Common myeloid progenitor, CD34-positive (primary cell): ENCODE data around the gene KBTBD3.

Experiments used
- CTCF ChIA-PET: fragments of 350-600 bp; sonication (Branson Sonifier 250); formaldehyde crosslinking; loops from one replicate; lab custom pipeline; 2021; ENCODE audit warnings: antibody characterized with exemption; lab: Charles Lee
- POLR2A ChIA-PET: fragments of 350-600 bp; sonication (Branson Sonifier 250); formaldehyde crosslinking; loops from one replicate; lab custom pipeline; 2021; ENCODE audit warnings: antibody characterized with exemption; lab: Charles Lee
- DNase-seq, 3 donors: peaks; one replicate each; pipeline versions ENCODE4 v3.0.0 to v3.0.0-alpha.2; 2013
- H3K27ac ChIP-seq, 2 experiments: 1 replicate in 1 of 2; 2 replicates in 1 of 2; pipeline ENCODE4 v1.7.0; 2013; ENCODE audit warnings: inconsistent platforms in 2 of 2, low read length in 2 of 2, mild to moderate bottlenecking in 2 of 2, low read depth in 1 of 2, moderate library complexity in 1 of 2; ENCODE audit not compliant: severe bottlenecking in 2 of 2, insufficient read depth in 1 of 2, poor library complexity in 1 of 2
- H3K27me3 ChIP-seq, 5 experiments: replicated peaks in 2 of 5; 1 replicate in 3 of 5; 2 replicates in 2 of 5; pipeline versions ENCODE4 v1.6.1 to v1.7.0; 2013; ENCODE audit warnings: low read length in 4 of 5, mild to moderate bottlenecking in 2 of 5, moderate library complexity in 2 of 5, inconsistent platforms in 1 of 5; ENCODE audit not compliant: insufficient read depth in 5 of 5, control insufficient read depth in 4 of 5
- H3K36me3 ChIP-seq, 4 experiments: 1 replicate in 2 of 4; 2 replicates in 2 of 4; pipeline versions ENCODE4 v1.6.1 to v1.7.0; 2013; ENCODE audit warnings: low read length in 3 of 4, control low read depth in 1 of 4, mild to moderate bottlenecking in 1 of 4; ENCODE audit not compliant: control insufficient read depth in 4 of 4, insufficient read depth in 4 of 4
- H3K4me1 ChIP-seq, 4 experiments: 1 replicate in 3 of 4; 2 replicates in 1 of 4; pipeline versions ENCODE4 v1.6.1 to v1.7.1; 2013; ENCODE audit warnings: low read length in 3 of 4, mild to moderate bottlenecking in 3 of 4, control low read depth in 1 of 4, inconsistent platforms in 1 of 4, moderate library complexity in 1 of 4; ENCODE audit not compliant: control insufficient read depth in 4 of 4, insufficient read depth in 4 of 4; ENCODE audit errors: control extremely low read depth in 1 of 4
- H3K4me3 ChIP-seq, 7 experiments: 1 replicate in 4 of 7; 2 replicates in 3 of 7; pipeline versions ENCODE4 v1.5.1 to v1.7.0; 2013; ENCODE audit warnings: mild to moderate bottlenecking in 7 of 7, low read length in 6 of 7, moderate library complexity in 6 of 7, inconsistent platforms in 2 of 7, low read depth in 2 of 7, control low read depth in 1 of 7; ENCODE audit not compliant: insufficient read depth in 4 of 7, control insufficient read depth in 1 of 7; ENCODE audit errors: extremely low read depth in 1 of 7
- H3K9me3 ChIP-seq, 5 experiments: 1 replicate in 4 of 5; 2 replicates in 1 of 5; pipeline versions ENCODE4 v1.6.1 to v1.7.1; 2013; ENCODE audit warnings: low read length in 4 of 5, mild to moderate bottlenecking in 2 of 5, inconsistent platforms in 1 of 5, low read depth in 1 of 5, moderate library complexity in 1 of 5; ENCODE audit not compliant: control insufficient read depth in 4 of 5, insufficient read depth in 2 of 5; ENCODE audit errors: control extremely low read depth in 1 of 5
- WGBS: methylation state at CpG from one replicate; pipeline ENCODE4 v1.1.5; 2013; ENCODE audit not compliant: insufficient coverage; 5-methylcytosine and 5-hydroxymethylcytosine counted together

KBTBD3 gene

DNA sequence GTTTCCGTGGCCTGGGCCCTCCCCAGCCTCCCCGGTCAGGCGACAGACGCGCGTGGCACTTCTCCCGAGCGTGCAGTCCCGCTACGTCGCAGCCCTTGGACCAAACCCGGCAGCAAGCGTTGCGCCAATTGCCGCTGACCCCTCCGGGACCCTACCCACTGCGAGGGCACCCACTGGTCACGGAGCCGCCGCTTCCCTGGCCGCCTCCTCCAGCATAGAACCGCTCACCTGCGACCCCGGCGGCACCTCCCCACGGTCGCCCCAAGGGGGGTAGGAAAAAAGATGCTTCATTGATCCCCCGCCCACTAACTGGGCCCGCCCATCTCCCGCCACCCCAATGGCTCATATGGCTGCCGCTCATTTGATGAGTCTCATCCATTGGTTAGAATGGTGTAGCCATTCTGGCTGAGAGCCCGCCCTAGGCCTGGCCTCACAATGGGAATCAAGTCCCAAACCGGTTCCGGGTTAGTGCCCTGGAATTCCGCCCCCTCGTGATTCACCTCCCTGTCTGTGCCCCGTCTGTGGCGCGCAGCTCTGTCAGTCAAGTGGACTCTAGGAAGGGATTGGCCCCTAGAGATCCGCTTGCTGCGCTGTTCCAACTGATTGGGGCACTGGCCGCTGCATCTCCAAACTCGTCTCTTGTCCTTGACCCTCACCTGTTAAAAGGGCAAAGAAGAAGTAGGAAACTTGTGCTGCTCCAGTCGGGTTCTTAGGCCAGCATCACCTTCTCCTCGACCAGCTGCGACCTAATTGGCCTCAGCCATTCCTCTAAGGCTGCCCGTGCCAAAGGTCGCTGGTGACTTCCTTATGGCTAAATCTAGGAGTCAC lies 55.0 kb downstream of the KBTBD3 start, which contains the start of gene MSANTD4:
TSS of gene MSANTD4 (minus strand) at position 274 of the 828 bp plus-strand sequence. CDS start 11,323 bp downstream, outside the sequence.
- Histone ChIP-seq H3K4me3 (peak within 1 kb of the TSS; percentile 72 to 98 (median 93)), H3K9me3 (peaks cover 0 to 2% (median 0%) of the 10 kb centered on the region in 5 experiments), H3K27ac (peak within 1 kb of the TSS; percentile 41 to 74), H3K36me3 (peaks cover 0 to 8% (median 4%) of the 10 kb centered on the region in 4 experiments), H3K27me3 (no peaks in the 10 kb centered on the region), H3K4me1 (peaks cover 4 to 24% (median 13%) of the 10 kb centered on the region in 4 experiments)
- ChIA-PET CTCF (interaction anchor here (1.6 kb wide), 1 partner anchor 55 kb away, joined by 4 read pairs; the partner anchor contains the start of genes AASDHPPT and KBTBD3), POLR2A (interaction anchor here (0.6 kb wide), 1 partner anchor 14 kb away, joined by 5 read pairs; no protein-coding TSS in a partner anchor)
- DNase-seq = peak; percentile 99 to 100 (median 99)
- WGBS = under 1% methylated on average over 42 of the region's 48 CpGs

DNA sequence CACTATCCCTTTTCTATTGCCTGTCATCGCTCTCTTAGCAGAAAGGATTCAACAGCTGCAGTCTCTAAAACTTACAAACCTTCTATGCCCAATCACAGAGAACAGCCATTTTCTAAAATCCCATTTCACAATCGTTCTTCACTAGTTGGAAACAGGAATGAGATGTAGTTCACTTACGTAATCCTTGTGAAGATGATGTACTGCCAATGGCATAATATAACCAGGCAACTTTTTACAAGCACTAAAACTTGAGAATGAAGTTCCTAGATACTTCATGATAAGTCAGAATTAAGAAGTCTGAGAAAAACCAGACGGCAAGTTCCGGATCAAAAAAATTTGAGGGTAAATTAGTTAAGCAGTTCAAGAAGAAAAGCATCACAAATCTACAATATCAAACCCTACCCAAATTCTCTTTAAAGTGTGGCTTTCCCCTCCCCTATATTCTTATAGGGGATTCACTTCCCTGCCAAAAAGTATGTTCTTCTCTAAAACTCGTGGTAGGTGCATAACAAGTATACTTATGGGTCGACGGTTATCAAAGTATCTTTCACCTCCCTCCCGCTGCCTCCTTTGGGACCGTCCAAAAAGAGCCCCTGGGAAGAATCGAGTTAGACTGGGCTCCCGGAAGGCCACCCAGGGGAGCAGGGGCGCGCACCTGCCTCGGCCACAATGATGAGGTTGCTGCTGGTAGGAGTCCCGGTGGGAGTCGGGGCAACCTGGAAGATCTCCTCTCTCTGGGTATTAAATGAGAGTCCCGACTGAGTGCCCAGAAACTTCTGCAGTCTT lies 55.8 kb downstream of the KBTBD3 start:
- Histone ChIP-seq H3K27ac (peak overlapping the region; percentile 41 to 74), H3K27me3 (no peaks in the 10 kb centered on the region), H3K36me3 (peaks cover 0 to 10% (median 4%) of the 10 kb centered on the region in 4 experiments), H3K9me3 (peaks cover 0 to 2% (median 0%) of the 10 kb centered on the region in 5 experiments), H3K4me1 (peaks cover 4 to 24% (median 13%) of the 10 kb centered on the region in 4 experiments), H3K4me3 (peak overlapping the region; percentile 72 to 98 (median 93))
- ChIA-PET CTCF (no interaction called here), POLR2A (no interaction called here)
- WGBS = 21% methylated on average over 14 of the region's 18 CpGs
- DNase-seq = peak in 2 of 3 donors; percentile 4 to 8

DNA sequence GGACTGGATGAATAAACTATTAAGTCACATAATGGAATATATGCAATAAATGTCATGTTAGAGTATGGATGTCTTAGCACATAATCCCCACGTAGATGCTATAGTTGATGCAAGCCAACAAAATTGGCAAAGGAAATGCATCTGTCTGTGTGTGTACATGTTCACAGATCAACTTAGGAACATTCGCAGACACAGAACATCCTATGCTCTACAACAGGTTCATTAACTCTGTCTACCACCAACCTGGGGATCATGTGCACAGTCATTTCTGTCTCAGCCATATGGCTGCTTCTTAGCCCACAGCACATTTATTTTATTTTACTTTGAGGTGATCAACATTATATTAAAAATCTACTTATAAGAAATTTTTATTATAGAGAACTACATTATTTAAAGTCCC lies 60.1 kb downstream of the KBTBD3 start:
- POLR2A ChIA-PET = no interaction called here
- Histone ChIP-seq H3K27ac (no peak overlapping the region), H3K27me3 (no peaks in the 10 kb centered on the region), H3K36me3 (peaks cover 0 to 13% (median 10%) of the 10 kb centered on the region in 4 experiments), H3K4me1 (peaks cover 4 to 21% (median 13%) of the 10 kb centered on the region in 4 experiments), H3K4me3 (no peak overlapping the region), H3K9me3 (no peaks in the 10 kb centered on the region)
- CTCF ChIA-PET = no interaction called here
- 100% methylated on average over 1 of the region's 2 CpGs for WGBS
- no peak for DNase-seq

DNA sequence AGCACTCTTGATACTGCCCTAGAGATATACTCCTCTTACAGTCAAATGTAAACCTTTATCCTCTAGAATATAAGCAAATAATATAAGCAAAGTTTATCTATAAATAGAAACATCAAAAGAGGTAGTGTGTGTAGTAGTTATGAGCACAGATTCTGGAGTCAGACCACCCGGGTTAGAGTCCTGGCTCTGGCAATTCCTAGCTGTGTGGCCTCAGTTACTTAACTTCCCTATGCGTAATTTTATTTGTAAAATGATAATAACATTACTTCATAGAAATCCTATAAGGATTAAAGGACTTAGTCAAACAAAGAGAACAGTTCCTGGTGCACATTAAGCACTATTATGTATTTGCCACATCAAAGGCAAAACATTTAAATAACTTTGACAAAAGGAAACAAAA lies 62.1 kb downstream of the KBTBD3 start:
- no peak for DNase-seq
- H3K4me1 ChIP-seq = peaks cover 0 to 10% (median under 1%) of the 10 kb centered on the region in 4 experiments
- ChIA-PET CTCF (interaction anchor here (0.8 kb wide), 1 partner anchor 13 kb away, joined by 4 read pairs; no protein-coding TSS in a partner anchor), POLR2A (no interaction called here)
- WGBS = no CpG with 5 or more reads among the region's 2 CpGs
- no peak overlapping the region for H3K27ac ChIP-seq
- H3K27me3 ChIP-seq = no peaks in the 10 kb centered on the region
- H3K36me3 ChIP-seq = peaks cover 6 to 27% (median 22%) of the 10 kb centered on the region in 4 experiments
- H3K4me3 ChIP-seq = no peak overlapping the region
- H3K9me3 ChIP-seq = peaks cover 0 to 7% (median 2%) of the 10 kb centered on the region in 5 experiments

DNA sequence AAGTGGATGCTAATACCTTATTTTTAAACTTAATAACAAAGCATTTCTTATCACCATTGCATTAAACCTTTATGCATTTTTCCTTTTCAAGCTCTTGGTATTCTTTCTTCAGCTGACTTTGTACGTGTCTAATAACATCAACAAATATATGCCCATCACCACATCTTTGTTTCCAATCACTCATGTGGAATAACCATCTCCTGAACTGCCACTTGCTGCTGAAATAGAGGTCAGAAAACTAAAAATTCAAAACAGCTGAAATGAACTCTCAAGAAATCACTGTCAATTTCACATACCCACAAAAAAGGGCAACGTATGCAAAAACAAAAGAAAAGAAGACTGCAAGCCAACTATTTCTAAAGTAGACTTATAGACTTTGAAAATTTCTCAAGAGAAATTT lies 62.5 kb downstream of the KBTBD3 start:
- no peak for DNase-seq
- H3K4me1 ChIP-seq = peaks cover 0 to 5% (median under 1%) of the 10 kb centered on the region in 4 experiments
- ChIA-PET POLR2A (no interaction called here), CTCF (interaction anchor here (0.8 kb wide), 1 partner anchor 12 kb away, joined by 4 read pairs; no protein-coding TSS in a partner anchor)
- H3K4me3 ChIP-seq = no peak overlapping the region
- H3K27me3 ChIP-seq = no peaks in the 10 kb centered on the region
- WGBS = 100% methylated on average over 1 of the region's 2 CpGs
- H3K36me3 ChIP-seq = peaks cover 9 to 31% (median 26%) of the 10 kb centered on the region in 4 experiments
- H3K9me3 ChIP-seq = peaks cover 0 to 10% (median 3%) of the 10 kb centered on the region in 5 experiments
- H3K27ac ChIP-seq = no peak overlapping the region

DNA sequence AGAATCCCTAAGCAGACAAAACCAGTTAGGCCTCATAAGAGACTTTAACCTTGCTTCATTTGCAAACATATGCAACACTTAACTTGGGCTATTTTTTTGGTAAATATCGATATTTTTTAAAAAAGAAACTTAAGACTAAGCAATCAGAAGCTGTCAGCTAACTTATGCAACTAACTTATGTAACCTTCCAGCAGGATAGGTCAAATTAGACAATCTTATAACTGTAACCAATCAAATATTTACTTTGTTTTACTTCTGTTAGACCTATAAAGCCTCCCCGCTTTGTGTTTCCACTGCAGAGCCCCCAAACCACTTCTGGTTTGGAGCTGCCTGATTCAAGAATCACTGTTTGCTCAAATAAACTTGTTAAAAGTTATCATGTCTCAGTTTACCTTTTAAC lies 63.1 kb downstream of the KBTBD3 start:
- H3K9me3 ChIP-seq = peaks cover 0 to 15% (median 3%) of the 10 kb centered on the region in 5 experiments
- ChIA-PET CTCF (no interaction called here), POLR2A (no interaction called here)
- no peak for DNase-seq
- 100% methylated on average over 1 of the region's 2 CpGs for WGBS
- H3K4me3 ChIP-seq = no peak overlapping the region
- H3K36me3 ChIP-seq = peaks cover 15 to 34% (median 30%) of the 10 kb centered on the region in 4 experiments
- H3K4me1 ChIP-seq = peaks cover 0 to 5% (median under 1%) of the 10 kb centered on the region in 4 experiments
- H3K27ac ChIP-seq = no peak overlapping the region
- H3K27me3 ChIP-seq = no peaks in the 10 kb centered on the region
